Measurements from ENCODE around the gene PGC.

PGC gene

GRCh38 chr6:41687501-41688175 lies 59.6 kb downstream of the PGC start:
- peaks cover 56% of the 10 kb centered on the region for H3K36me3 ChIP-seq (ENCODE audit: control insufficient read depth, low read length)
- no peak overlapping the region for H3K4me2 ChIP-seq (ENCODE audit: low read length)
- no peaks in the 10 kb centered on the region for H4K20me1 ChIP-seq (ENCODE audit: control insufficient read depth, insufficient read depth, low read depth, low read length)
- no peaks in the 10 kb centered on the region for H3K9me2 ChIP-seq (replicated peaks; ENCODE audit: control insufficient read depth, low read length)
- no peaks in the 10 kb centered on the region for H3K79me2 ChIP-seq (ENCODE audit: control insufficient read depth, low read length)
- no peak overlapping the region for H3K4me3 ChIP-seq (ENCODE audit: low read length)
- H3K27ac ChIP-seq (ENCODE audit: low read depth, low read length), result no peak overlapping the region
- H3K27me3 ChIP-seq (ENCODE audit: control insufficient read depth, low read length), result no peaks in the 10 kb centered on the region
- TF ChIP-seq, protein P1, sequence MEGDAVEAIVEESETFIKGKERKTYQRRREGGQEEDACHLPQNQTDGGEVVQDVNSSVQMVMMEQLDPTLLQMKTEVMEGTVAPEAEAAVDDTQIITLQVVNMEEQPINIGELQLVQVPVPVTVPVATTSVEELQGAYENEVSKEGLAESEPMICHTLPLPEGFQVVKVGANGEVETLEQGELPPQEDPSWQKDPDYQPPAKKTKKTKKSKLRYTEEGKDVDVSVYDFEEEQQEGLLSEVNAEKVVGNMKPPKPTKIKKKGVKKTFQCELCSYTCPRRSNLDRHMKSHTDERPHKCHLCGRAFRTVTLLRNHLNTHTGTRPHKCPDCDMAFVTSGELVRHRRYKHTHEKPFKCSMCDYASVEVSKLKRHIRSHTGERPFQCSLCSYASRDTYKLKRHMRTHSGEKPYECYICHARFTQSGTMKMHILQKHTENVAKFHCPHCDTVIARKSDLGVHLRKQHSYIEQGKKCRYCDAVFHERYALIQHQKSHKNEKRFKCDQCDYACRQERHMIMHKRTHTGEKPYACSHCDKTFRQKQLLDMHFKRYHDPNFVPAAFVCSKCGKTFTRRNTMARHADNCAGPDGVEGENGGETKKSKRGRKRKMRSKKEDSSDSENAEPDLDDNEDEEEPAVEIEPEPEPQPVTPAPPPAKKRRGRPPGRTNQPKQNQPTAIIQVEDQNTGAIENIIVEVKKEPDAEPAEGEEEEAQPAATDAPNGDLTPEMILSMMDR (IDR thresholded peaks at IDR 0.05; ENCODE audit: low read depth, low read length, poor library complexity, severe bottlenecking), result no peak
- TF ChIP-seq EZH2phosphoT487 (IDR thresholded peaks at IDR 0.05; ENCODE audit: borderline replicate concordance, low read length), result no peak
- H3F3A ChIP-seq (ENCODE audit: control insufficient read depth, insufficient read depth), result peaks cover 8% of the 10 kb centered on the region; the same call in 1 of the 2 replicates
- no peaks in the 10 kb centered on the region for H3K9me3 ChIP-seq (ENCODE audit: control insufficient read depth, insufficient read depth, low read length)
- peaks cover 16% of the 10 kb centered on the region for H3K4me1 ChIP-seq (ENCODE audit: control insufficient read depth, low read length)
